Measurements from ENCODE around the gene FLVCR1. TPM values are rescaled to one million over a fixed set of nuclear protein-coding genes. Genes with fewer than 3 reads are reported as not detected.

FLVCR1 gene
- total RNA-seq, 1 experiment from 2014 or later: 9.6 TPM

GRCh38 chr1:212935387-212935981 is 77.4 kb downstream of the FLVCR1 start:
- Histone ChIP-seq H3K4me1 (replicated peaks) (no peaks in the 10 kb centered on the region; the same call in 1 of the 2 replicates), H3K27ac (no peak overlapping the region), H3K9me3 (replicated peaks) (no peaks in the 10 kb centered on the region), H3K4me3 (no peak overlapping the region), H3K27me3 (replicated peaks) (no peaks in the 10 kb centered on the region), H3K36me3 (no peaks in the 10 kb centered on the region)
- no peak for DNase-seq (ENCODE audit: low read depth in 1 of 2, low spot score in 2 of 2)

GRCh38 chr1:212937034-212937433 is 79.0 kb downstream of the FLVCR1 start:
- Histone ChIP-seq H3K4me3 (no peak overlapping the region), H3K9me3 (replicated peaks) (no peaks in the 10 kb centered on the region), H3K4me1 (replicated peaks) (no peaks in the 10 kb centered on the region; the same call in 1 of the 2 replicates), H3K27ac (no peak overlapping the region), H3K27me3 (replicated peaks) (no peaks in the 10 kb centered on the region), H3K36me3 (no peaks in the 10 kb centered on the region)
- DNase-seq (ENCODE audit: low read depth in 1 of 2, low spot score in 2 of 2): no peak

- no peak overlapping the region for H3K4me3 ChIP-seq
- no peak for DNase-seq (ENCODE audit: low read depth in 1 of 2, low spot score in 2 of 2)
- H3K27ac ChIP-seq: no peak overlapping the region
- H3K4me1 ChIP-seq (replicated peaks): no peaks in the 10 kb centered on the region
- H3K36me3 ChIP-seq: no peaks in the 10 kb centered on the region
- H3K9me3 ChIP-seq (replicated peaks): no peaks in the 10 kb centered on the region
- H3K27me3 ChIP-seq (replicated peaks): no peaks in the 10 kb centered on the region
Measured at GRCh38 chr1:212938846-212939245, 80.8 kb downstream of the FLVCR1 start.

- no peak overlapping the region for H3K4me3 ChIP-seq
- no peak for DNase-seq (ENCODE audit: low read depth in 1 of 2, low spot score in 2 of 2)
- H3K27me3 ChIP-seq (replicated peaks): no peaks in the 10 kb centered on the region
- no peaks in the 10 kb centered on the region for H3K36me3 ChIP-seq
- no peaks in the 10 kb centered on the region for H3K4me1 ChIP-seq (replicated peaks)
- H3K9me3 ChIP-seq (replicated peaks): no peaks in the 10 kb centered on the region
- H3K27ac ChIP-seq: no peak overlapping the region
Measured at GRCh38 chr1:212941452-212941851, 83.4 kb downstream of the FLVCR1 start.

- H3K9me3 ChIP-seq (replicated peaks): no peaks in the 10 kb centered on the region
Measured at GRCh38 chr1:212942679-212943392, 84.8 kb downstream of the FLVCR1 start.

GRCh38 chr1:212943393-212943710 is 85.3 kb downstream of the FLVCR1 start:
- Histone ChIP-seq H3K36me3 (no peaks in the 10 kb centered on the region), H3K4me1 (replicated peaks) (no peaks in the 10 kb centered on the region), H3K9me3 (replicated peaks) (no peaks in the 10 kb centered on the region), H3K27ac (no peak overlapping the region), H3K27me3 (replicated peaks) (no peaks in the 10 kb centered on the region), H3K4me3 (no peak overlapping the region)
- DNase-seq (ENCODE audit: low read depth in 1 of 2, low spot score in 2 of 2): no peak

More at GRCh38 chr1:212942679-212943392, 84.8 kb downstream of the FLVCR1 start:
- Histone ChIP-seq H3K4me3 (no peak overlapping the region), H3K36me3 (no peaks in the 10 kb centered on the region), H3K4me1 (replicated peaks) (no peaks in the 10 kb centered on the region), H3K27ac (no peak overlapping the region), H3K27me3 (replicated peaks) (no peaks in the 10 kb centered on the region)
- no peak for DNase-seq (ENCODE audit: low read depth in 1 of 2, low spot score in 2 of 2)

- H3K36me3 ChIP-seq: no peaks in the 10 kb centered on the region
- H3K27me3 ChIP-seq (replicated peaks): no peaks in the 10 kb centered on the region
- no peak overlapping the region for H3K4me3 ChIP-seq
- H3K4me1 ChIP-seq (replicated peaks): no peaks in the 10 kb centered on the region
- H3K9me3 ChIP-seq (replicated peaks): no peaks in the 10 kb centered on the region
- no peak overlapping the region for H3K27ac ChIP-seq
- no peak for DNase-seq (ENCODE audit: low read depth in 1 of 2, low spot score in 2 of 2)
Measured at GRCh38 chr1:212944229-212944901, 86.3 kb downstream of the FLVCR1 start.

GRCh38 chr1:212945056-212945455 is 87.0 kb downstream of the FLVCR1 start:
- Histone ChIP-seq H3K4me3 (no peak overlapping the region), H3K27ac (no peak overlapping the region), H3K4me1 (replicated peaks) (peaks cover 5% of the 10 kb centered on the region), H3K36me3 (no peaks in the 10 kb centered on the region), H3K9me3 (replicated peaks) (no peaks in the 10 kb centered on the region), H3K27me3 (replicated peaks) (no peaks in the 10 kb centered on the region)
- DNase-seq (ENCODE audit: low read depth in 1 of 2, low spot score in 2 of 2): no peak

- no peak for DNase-seq (ENCODE audit: low read depth in 1 of 2, low spot score in 2 of 2)
- no peaks in the 10 kb centered on the region for H3K9me3 ChIP-seq (replicated peaks)
- no peaks in the 10 kb centered on the region for H3K36me3 ChIP-seq
- peaks cover 6% of the 10 kb centered on the region for H3K4me1 ChIP-seq (replicated peaks)
- H3K27me3 ChIP-seq (replicated peaks): no peaks in the 10 kb centered on the region
- no peak overlapping the region for H3K27ac ChIP-seq
- no peak overlapping the region for H3K4me3 ChIP-seq
Measured at GRCh38 chr1:212945463-212946160, 87.5 kb downstream of the FLVCR1 start.

GRCh38 chr1:212946872-212947271 is 88.8 kb downstream of the FLVCR1 start:
- no peak for DNase-seq (ENCODE audit: low read depth in 1 of 2, low spot score in 2 of 2)
- H3K36me3 ChIP-seq: no peaks in the 10 kb centered on the region
- peaks cover 17% of the 10 kb centered on the region for H3K4me1 ChIP-seq (replicated peaks)
- no peak overlapping the region for H3K27ac ChIP-seq
- no peak overlapping the region for H3K4me3 ChIP-seq
- H3K9me3 ChIP-seq (replicated peaks): no peaks in the 10 kb centered on the region
- H3K27me3 ChIP-seq (replicated peaks): no peaks in the 10 kb centered on the region

Other genes with a start within 250 kb of the FLVCR1 start
- gene ATF3, start 249.5 kb upstream of the FLVCR1 start, total RNA-seq (2014; rRNA removed; shearing (Covaris generic)): 10.1 and 14.9 TPM in 2 replicates
- 1.8 and 3.3 TPM in 2 replicates for gene BATF3, start 158.4 kb upstream of the FLVCR1 start, total RNA-seq (2014; rRNA removed; shearing (Covaris generic))
- gene NSL1, start 66.5 kb upstream of the FLVCR1 start, total RNA-seq (2014; rRNA removed; shearing (Covaris generic)): 47.9 and 83.3 TPM in 2 replicates
- gene TATDN3, start 66.4 kb upstream of the FLVCR1 start, total RNA-seq (2014; rRNA removed; shearing (Covaris generic)): 8.4 and 14.6 TPM in 2 replicates
- gene SPATA45, start 10.6 kb upstream of the FLVCR1 start, total RNA-seq (2014; rRNA removed; shearing (Covaris generic)): not detected in 2 replicates
- 1.0 and 2.7 TPM in 2 replicates for gene VASH2, start 92.3 kb downstream of the FLVCR1 start, total RNA-seq (2014; rRNA removed; shearing (Covaris generic))
- 25.8 and 42.3 TPM in 2 replicates for gene ANGEL2, start 157.6 kb downstream of the FLVCR1 start, total RNA-seq (2014; rRNA removed; shearing (Covaris generic))
- gene RPS6KC1, start 193.0 kb downstream of the FLVCR1 start, total RNA-seq (2014; rRNA removed; shearing (Covaris generic)): 19.2 and 31.8 TPM in 2 replicates

Measured in SJSA1 (cell line).